ENCODE measurements around the gene DENND6B.

DNA sequence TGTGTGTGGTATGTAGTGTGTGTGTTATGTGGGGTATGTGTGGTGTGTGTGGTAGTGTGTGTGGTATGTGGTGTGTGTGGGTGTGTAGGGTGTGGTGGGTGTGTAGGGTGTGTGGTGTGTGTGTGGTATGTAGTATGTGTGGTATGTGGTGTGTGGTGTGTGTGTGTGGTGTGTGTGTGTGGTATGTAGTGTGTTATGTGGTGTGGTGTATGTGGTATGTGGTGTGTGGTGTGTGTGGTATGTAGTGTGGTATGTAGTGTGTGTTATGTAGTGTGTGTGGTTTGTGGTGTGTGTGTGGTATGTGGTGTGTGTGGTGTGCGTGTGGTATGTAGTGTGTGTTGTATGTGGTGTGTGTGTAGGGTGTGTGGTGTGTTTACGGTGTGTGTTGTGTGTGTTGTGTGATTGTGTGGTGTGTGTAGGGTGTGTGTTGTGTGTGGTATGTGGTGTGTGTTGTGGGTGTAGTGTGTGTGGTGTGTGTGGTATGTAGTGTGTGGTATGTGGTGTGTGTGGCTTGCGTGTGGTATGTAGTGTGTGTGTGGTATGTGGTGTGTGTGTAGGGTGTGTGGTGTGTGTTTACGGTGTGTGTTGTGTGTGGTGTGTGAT, 12.1 kb upstream of the DENND6B start:
- no peak for TF ChIP-seq CTCF (IDR thresholded peaks at IDR 0.05; ENCODE audit: low read depth, low read length)
- TF ChIP-seq POLR2A (IDR thresholded peaks at IDR 0.05; ENCODE audit: extremely low read depth, insufficient read length), result no peak
- no peak for TF ChIP-seq MYC (IDR thresholded peaks at IDR 0.05; ENCODE audit: low read depth, low read length)
